Measurements from ENCODE around the gene TSPAN18. TPM values are rescaled to one million over a fixed set of nuclear protein-coding genes. Genes with fewer than 3 reads are reported as not detected.

The TSPAN18 gene
- total RNA-seq, 1 donor from 2014 or later: 44.9 TPM

DNA sequence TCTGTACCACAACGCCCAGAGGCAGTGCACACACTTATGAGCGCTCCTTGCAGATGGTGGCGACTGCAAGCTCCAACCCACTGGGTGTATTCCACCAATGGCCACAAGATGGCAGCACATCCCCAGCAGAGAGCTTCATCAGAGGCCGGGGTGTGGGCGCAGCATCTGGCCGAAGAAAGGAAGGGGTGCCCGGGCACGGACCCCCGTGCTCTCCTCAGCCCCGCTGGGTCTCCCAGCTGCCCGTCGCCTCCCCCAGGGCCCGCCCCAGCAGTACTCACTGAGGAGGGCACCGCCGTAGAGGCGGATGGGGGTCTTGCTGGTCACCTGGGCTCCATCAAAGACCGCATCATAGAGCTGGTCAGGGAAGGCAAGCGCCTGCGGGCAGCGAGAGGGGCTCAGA lies 209.8 kb downstream of the TSPAN18 start:
- intact Hi-C loops (cut with micrococcal nuclease): loop anchor here (1.0 to 2.0 kb wide), 4 partner anchors 14 to 396 kb away; partner anchors contain the start of gene TP53I11

DNA sequence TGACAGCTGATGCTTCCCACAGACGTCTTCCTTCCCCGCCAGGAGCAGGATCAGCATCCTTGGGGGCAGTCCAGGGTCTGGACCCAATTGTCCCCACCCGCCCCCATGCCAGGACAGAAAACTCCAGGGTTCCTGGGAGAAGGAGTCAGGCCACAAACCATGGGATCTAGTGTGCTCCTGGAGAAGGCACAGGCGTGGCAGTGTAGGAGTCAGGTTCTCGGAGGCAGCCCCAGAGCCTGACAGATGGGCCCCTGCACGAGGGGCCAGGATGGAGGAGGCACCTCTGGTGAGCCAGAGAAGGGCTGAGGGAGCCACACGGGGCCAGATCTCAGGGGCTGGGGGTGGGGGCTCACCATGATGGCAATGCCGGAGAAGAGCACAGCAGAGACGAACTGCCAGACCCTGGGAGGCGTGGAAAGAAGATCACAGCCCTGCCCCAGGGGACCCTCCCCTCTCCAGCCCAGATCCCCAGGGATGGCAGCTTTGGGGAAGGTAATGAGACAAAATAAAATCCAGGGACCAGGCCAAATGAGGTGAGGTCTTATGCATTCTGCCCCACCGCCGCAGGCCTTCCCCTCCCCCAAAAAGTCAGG lies 210.3 kb downstream of the TSPAN18 start:
- intact Hi-C loops (cut with micrococcal nuclease): loop anchor here (1.0 to 2.0 kb wide), 4 partner anchors 13 to 396 kb away; partner anchors contain the start of gene TP53I11

DNA sequence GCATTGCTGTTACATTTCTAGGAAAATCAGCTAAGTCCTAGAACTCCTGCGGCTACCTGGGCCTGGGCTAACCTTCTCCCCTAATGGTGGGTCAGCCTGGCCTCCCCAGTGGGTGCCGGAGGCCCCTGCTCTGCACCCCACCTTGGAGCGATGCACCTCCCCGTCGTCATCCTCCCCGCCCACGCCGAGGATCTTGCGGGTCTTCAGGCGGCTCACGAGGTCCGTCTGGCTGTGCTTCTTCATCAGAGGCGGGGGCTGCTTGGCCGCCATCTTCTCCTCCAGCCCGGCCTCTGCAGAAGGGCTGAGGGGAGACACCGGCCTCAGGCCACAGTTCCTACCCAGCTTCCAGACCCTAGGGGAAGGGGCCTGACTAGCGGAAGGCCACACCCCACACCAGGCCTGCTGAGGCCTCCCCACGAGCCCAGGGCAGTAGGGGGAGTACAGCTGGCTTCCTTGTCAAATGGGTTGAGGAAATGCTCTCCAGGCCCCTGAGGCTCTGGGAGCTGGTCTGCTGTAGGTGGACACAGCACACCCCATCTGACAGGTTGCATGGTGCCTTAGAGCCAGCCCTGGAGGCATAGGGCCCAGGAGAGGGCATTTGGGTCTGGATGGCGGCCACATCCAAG lies 211.4 kb downstream of the TSPAN18 start:
- intact Hi-C loops (cut with micrococcal nuclease): no loop called here

DNA sequence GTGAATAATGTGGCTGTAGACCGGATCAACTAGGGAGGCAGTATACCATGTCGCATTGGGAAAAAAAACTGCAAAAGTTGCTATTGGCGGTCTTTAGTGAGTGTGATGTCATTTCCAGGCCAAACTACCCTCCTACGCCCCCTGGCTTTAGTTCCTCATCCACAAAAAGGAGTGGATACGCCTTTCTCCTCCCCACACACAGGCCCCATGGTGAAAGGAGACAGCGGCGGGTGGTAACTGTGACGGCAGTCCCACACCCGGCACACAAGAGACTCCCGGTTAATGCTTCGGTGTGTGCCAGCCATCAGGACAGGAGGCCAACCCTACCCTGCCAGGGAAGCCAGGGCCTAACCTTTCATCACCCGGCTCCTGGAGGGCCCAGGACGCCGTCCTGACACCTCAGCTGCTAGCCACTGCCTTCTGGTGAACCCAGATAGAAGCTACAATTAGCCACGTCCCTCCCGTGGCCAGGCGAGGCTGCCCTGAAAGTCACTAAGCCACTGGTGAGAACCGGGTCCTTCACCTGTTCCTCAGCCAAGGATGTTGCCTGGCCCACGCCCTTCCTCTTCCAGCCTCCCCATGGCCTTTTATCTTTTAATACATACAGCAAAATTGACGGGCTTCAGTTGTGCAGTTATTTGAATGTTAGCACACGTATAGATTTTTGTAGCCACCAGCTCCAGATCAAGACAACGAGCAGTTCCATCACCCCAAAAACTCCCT lies 213.1 kb downstream of the TSPAN18 start:
- intact Hi-C loops (cut with micrococcal nuclease): no loop called here

DNA sequence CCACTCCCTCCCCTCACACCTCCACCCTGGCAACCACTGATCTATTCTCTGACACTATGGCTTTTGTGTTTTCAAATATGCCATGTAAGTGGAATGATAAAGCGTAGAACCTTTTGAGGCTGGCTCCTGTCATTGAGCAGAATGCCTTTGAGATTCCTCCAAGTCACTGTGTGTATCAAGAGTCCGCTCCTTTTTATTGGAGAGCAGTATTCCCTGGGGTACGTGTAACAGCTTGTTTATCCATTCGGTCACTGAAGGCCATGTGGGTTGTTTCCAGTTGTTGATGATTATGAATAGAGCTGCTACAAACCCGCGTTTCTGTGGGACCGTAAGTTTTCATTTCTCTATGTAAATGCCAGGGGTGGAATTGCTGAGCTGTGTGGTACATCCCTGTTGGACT lies 213.6 kb downstream of the TSPAN18 start:
- intact Hi-C loops (cut with micrococcal nuclease): no loop called here

DNA sequence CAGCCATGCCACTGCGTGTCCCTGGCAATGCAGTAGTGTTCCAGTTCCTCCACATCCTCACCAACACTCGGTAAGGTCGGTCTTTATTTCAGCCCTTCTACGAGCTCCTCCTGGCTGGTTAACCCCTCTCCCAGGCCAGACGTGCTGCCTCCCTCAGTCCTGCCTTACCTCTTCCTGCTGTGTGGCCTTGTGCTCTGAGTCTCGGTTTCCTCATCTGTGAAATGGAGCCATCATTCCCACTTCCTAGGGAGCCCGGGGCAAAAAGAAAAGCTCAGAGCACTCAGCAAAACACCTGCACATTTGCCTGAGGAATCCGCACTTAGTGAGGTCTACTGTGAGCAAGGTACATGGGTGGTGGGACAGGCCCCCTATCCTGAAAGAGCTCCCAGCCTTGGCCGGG lies 214.1 kb downstream of the TSPAN18 start:
- intact Hi-C loops (cut with micrococcal nuclease): no loop called here

DNA sequence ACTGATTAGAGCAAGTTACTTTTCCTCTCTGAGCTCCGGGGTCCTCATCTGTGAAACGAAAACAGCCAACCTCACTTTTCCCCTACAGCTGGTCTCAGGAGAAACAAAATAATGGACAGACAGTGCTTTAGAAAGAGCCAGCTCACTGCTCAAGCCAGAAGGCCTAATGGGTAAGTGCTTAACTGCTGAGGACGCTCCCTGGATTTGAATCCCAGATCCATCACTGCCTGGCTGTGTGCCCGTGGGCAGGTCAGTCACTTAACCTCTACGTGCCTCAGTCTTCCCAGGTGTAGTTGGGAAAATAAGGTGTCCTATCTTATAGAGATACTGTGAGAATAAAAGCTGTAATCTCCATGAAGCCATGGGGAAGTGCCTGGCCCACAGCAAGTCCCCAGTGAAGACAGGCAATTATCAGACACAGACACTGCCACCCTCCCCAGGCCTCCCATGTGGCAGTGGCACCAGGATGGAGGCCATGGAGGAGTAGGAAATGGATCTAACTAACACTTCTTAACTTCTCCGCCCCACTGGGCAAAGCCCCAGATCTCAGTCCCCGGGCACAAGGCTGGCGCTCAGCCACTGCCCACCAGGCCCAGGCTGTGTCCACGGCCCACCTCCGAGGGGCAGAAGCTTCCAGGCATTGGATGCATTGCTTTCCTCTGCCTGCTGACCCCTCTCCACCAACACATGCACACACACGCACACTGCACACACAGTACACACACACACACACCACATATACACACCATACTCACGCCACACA lies 214.7 kb downstream of the TSPAN18 start:
- intact Hi-C loops (cut with micrococcal nuclease): no loop called here

DNA sequence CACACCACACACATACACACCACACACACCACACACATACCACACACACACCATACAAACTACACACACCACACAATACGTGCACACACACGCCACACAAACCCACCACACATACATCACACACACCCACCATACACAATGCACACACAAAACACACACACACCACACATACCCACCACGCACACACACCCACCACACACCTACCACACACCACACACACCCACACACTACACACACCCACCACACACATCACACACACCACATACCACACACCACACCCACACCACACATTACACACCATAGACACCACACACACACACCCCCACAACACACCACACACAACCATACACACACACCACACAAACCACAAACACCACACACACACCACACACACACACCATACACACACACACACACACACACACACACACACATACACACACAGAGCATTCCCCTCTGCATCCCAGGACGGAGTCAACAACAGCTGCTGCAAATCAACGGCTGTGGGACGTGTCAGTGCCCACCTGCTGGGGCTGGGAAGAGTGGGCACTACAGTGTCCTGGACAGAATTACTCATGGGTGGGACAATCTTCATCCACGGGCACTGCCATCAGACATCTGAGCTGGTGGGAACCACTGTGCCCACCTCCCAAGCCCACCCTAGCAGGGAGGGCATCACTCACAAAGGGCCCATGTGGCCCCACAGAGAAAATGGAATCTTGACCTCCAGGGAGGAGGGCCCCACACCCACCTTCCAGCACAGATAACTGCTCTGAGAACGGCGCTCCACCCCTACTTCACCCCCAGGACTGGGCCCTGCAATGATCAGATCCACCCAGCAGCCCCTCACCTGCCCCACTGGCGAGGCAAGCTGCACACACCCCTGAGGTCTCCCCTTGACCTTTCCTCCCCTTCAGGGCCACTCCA lies 215.5 kb downstream of the TSPAN18 start:
- intact Hi-C loops (cut with micrococcal nuclease): no loop called here

DNA sequence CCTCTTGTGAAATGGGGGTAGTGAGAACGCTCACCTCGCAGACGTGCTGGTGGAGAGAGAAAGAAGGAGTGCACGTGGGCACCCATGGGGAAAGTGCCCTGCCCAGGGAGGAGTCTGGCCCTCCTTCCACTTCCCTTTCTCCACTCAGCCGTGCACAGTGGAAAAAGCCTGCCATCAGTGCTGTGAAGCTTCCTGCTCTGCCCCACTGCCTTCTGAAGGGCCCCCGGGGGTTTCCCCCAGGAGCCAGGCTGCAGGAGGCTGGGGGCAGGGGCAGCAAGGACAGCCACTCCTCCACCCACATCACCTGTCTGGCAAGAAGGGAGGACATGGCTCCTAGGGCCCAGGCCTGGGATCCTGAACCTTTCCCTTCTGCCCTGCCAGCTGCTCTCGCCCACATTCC lies 216.4 kb downstream of the TSPAN18 start:
- intact Hi-C loops (cut with micrococcal nuclease): no loop called here

DNA sequence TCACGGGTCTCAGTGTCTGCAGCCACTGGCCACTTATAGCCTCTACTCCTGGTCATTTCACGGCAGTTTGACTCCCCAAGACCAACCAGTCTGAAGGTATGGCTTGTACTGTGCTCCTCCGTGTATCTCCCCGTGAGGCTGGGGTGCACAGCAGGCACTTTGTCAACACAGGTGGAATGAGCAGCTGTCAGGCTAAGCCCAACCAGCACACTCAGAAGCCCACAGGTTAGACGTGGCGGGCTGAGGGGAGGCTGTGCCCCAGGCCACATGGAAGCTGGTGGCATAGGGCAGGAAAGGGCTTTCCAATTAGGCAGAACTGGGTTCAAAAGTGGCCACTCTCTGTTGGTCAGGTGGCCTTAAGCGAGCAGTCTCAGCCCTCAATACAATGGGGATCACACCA lies 216.9 kb downstream of the TSPAN18 start:
- intact Hi-C loops (cut with micrococcal nuclease): no loop called here

DNA sequence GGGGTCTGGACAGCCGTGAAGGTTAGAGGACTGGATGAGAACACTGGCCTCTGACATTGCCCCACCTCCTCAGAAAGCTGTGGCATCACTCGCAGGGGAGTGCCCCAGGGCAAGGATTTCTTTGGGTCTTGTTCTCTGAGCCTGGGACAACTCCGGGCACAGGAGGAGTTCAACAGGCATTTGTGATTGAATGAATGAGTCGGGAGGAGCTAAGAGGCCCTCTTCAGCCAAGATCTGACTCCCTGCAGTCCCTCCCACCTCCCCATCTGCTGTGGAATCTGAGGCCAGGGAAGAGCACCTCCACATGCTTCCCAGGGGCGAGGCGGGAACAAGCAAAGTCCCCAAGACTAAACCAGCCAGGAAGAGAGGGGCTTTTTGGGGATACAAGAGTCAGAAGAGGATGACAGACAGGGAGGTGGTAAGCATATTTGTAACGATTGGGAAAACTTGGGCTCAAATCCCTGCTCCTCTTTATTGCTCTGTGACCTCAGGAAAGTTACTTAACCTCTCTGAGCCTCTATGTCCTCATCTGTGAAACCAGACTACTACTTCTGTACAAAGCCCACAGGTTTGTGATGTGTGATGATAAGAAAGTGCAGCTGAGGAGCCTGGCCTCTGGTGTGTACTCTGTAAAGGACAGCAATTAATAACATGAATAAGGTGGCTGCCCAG lies 217.6 kb downstream of the TSPAN18 start:
- intact Hi-C loops (cut with micrococcal nuclease): no loop called here

DNA sequence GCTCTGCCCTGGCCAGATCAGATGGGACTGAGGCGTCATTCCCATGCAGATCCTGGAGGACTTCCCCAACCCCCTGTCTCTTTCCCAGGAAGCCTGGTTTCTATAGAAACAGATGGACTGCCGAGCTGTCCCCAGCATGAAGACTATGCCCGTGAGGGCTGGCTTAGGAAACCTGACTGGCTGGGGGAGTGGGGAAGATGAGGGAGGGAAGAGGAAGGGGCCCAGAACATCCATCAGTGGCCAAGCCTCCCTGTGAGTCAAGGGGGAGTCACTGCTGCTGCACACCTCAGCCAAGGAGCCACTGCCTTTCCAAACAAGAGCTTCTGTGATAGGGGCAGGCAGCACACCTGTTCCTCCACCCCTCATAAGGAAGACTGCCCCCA lies 218.1 kb downstream of the TSPAN18 start:
- intact Hi-C loops (cut with micrococcal nuclease): no loop called here

DNA sequence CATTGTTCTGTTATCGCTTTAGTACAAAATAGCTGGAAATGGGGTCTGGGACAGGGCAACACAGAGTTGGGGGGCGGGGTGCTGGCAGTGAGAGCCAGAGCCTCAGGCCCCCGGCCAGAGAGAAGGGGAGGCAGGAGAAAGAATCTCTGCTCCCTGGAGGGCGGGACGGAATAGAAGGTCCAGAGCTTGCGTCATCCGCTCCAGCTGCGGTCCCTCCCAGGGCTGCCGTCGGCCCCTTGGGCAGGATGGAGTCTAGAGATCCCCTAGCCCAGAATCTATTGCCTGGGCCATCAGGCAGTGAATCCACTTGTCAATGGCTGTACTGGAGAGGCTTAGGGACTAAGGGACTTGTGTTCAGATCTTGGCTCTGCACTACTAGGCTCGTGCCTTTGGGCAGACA lies 218.9 kb downstream of the TSPAN18 start:
- intact Hi-C loops (cut with micrococcal nuclease): no loop called here

DNA sequence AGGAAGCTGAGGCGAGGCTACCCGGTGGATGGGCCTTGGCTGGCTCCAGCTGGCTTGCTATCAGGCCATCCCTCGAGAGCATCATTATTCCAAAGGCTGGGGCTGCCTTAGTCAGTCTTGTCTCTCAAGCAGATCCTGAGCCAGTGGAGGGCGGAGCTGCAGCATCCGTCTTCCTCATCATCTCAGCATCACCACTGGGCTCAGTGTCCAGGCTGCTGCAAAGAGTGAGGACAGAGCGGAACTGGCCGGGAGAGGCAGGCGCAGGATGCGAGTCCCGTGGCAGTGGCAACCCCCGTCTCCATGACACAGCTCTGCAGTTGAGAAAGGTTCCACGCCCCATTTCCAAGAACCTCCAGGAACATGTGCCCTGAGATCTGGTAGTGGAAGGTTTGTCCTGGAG lies 219.5 kb downstream of the TSPAN18 start:
- intact Hi-C loops (cut with micrococcal nuclease): no loop called here

DNA sequence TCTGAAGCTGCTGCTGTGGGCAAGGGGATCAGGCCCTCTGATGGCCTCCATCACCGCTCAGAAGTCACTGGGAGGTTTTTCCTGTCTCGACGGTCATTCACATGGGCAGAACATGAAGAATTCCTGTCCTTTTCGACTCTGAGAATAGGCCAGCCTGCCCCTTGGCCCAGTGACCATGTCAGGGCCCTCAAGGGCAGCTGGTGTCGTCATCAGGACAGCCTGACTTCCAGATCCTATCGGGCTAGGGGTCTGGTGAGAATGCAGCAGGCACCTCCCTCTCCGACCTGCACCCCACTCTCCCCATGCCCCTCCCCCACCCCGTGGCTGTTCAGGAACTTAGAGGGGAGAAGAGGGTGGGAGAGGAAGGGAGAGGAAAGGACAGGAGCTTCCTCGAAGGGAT lies 220.4 kb downstream of the TSPAN18 start:
- intact Hi-C loops (cut with micrococcal nuclease): no loop called here

DNA sequence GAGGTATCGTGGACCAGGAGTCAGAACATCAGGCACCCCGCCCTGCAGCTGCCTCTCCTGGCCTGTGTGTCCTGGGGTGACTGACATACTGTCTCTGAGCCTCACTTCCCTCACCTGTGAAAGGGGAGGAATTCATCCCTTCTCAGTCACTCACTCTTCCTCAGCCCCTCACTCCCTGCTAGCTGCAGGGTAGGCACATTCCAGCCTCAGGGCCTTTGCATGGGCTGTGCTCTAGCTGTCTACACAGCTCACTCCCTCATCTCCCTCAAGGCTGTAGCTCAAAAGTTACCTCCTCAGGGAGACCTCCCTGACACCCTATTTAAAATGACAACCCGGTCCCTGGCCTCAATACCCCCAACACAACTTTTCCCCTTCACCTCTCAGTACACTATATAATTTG lies 221.4 kb downstream of the TSPAN18 start:
- intact Hi-C loops (cut with micrococcal nuclease): no loop called here

DNA sequence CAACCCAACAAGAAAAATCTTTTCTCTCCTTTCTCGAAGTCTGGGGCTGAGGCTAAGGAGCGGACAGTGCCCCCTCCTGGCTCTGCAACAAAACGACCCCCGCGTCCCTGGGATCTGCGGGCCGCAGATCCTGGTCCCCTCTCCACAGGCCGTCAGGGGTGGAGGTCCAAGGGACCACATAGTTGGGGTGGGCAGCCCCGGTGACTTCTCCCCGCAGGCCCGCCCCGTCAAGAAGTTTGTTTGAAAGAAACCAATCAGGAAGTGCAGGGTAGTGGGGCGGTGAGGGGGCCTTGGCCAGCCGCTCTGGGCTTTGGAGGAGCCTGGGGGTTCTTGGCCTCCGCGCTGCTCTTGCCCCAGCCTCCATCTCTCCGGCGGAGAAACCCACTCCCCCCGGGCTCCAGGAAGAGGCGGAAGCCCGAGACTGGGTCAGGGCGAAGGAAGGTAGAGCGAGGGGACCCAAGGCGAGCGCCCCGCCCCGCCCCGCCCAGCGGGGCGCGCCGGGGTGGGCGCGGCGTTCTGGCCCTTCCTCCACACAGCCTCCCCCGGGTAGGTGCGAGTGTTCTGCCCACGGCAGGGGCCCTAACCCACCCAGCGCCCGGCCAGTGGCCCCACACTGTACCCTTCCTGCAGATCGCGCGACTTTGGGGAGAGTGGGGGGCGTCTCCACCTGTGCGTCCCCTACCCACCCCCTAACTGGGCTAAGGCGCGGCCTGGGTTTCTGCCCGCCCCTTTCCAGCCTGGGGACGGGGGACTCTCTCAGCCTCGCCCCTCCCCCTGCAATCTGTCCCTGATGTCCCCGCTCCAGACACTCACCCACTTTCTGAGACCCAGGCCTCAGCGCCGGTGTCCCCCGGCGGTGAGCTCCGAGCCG lies 222.6 kb downstream of the TSPAN18 start:
- intact Hi-C loops (cut with micrococcal nuclease): loop anchor here (1.0 to 2.0 kb wide), 3 partner anchors 13 to 197 kb away; partner anchors contain the start of gene PRDM11

DNA sequence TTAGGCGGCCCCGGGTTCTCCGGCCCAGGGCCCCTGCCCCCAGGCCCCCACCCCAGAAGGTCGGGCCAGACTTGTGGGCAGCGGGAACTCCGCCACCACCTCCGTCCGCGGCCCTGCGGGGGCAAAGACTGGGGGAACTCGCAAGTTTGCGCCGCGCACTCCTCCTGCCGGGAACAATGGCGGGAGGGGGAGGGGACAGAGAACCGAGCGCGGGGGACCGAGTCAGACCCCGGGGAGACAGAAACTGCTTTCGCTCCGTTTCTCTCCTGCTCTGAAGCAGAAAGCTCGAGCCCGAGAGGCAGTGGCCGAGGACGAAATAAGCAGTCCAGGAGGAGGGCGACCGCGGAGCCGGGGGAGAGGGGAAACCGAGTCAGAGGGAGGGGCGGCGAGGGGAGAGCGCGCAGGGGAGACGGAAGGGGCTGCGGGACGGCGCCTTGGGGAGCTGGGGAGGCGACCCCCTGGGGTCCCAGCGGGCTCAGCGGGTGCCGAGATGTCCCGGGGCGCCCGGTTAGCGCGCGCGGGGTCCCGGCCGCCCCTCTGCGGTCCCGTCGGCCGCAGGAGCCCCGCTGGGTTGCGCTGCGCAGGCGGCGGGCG lies 223.4 kb downstream of the TSPAN18 start:
- intact Hi-C loops (cut with micrococcal nuclease): loop anchor here (1.0 to 2.0 kb wide), 3 partner anchors 14 to 197 kb away; partner anchors contain the start of gene PRDM11

Measured in T-helper 1 cell treated with Interleukin-12 subunit alpha and Interleukin-12 subunit beta and Interleukin-4 antibody, amounts not matched to agents 30 ng/mL and 1 ng/mL, for 36 hours (primary cell).